Esophagus muscularis mucosa (tissue), 4 donors: ENCODE results near the gene CNGA3.

Source experiments
- CTCF ChIP-seq, 3 experiments: fragments of 200-600 bp in 2 of 3; fragments of 450-650 bp in 1 of 3; sonication (generic) in 2 of 3; IDR thresholded peaks; one replicate each; pipeline ENCODE4 v1.5.1; 2017 to 2019; ENCODE audit warnings: antibody characterized with exemption in 3 of 3, mild to moderate bottlenecking in 2 of 3, moderate library complexity in 1 of 3
- EP300 ChIP-seq: sonication (generic); formaldehyde crosslinking; IDR thresholded peaks from one replicate; pipeline ENCODE4 v1.6.1; 2017; ENCODE audit warnings: antibody characterized with exemption
- POLR2A ChIP-seq: fragments of 450-650 bp; IDR thresholded peaks from one replicate; pipeline ENCODE4 v1.6.1; 2017; ENCODE audit warnings: antibody characterized with exemption, moderate library complexity, mild to moderate bottlenecking, low read depth
- POLR2AphosphoS5 ChIP-seq, 2 donors: sonication (generic); formaldehyde crosslinking; IDR thresholded peaks; one replicate each; pipeline ENCODE4 v1.6.1; 2017; ENCODE audit warnings: antibody characterized with exemption in 2 of 2

GRCh38 chr2:98388601-98389250 lies 42.5 kb downstream of the CNGA3 start:
- TF ChIP-seq POLR2A = no peak
- no peak for TF ChIP-seq POLR2AphosphoS5 (IDR thresholded peaks at IDR 0.05)
- TF ChIP-seq CTCF (IDR thresholded peaks at IDR 0.05) = no peak
- no peak for TF ChIP-seq EP300
